Ureter (tissue), 1 donor: Measurements from ENCODE around the gene ATP9A. TPM values are rescaled to one million over a fixed set of nuclear protein-coding genes. Genes with fewer than 3 reads are reported as not detected.
"Not testable (repeated sequence)": the region's sequence is repeated elsewhere in the genome, so short reads cannot be mapped to it uniquely, and the experiment has no call there.

Experiments used
- DNase-seq: peaks from one replicate; pipeline ENCODE4 v3.0.0-alpha.2; 2020; ENCODE audit warnings: low spot score
- total RNA-seq: library from RNA; stranded (reverse); gene quantifications from one replicate; pipeline ENCODE4 v1.2.4, GENCODE V29; 2023
- donor health status: DM: yes; HTN: yes; CAD: no.

ATP9A gene
- total RNA-seq, 1 donor from 2014 or later: 64.5 TPM

DNA sequence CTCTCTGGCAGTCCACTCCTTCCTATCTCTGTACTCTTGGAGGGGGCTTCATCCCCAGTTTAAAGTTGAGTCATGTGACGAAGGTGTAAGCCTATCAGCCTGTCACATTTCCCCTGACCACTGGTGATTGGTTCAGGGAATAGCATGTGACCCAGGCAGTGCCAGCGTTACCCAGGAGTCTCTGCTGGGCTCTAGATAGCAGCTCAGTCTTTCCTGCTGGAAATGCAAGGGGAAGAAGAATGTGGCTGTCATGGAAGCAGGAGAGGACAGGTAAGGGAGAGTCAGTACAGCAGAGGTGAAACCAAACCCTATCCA is 190.1 kb downstream of the ATP9A start:
- no peak for DNase-seq

DNA sequence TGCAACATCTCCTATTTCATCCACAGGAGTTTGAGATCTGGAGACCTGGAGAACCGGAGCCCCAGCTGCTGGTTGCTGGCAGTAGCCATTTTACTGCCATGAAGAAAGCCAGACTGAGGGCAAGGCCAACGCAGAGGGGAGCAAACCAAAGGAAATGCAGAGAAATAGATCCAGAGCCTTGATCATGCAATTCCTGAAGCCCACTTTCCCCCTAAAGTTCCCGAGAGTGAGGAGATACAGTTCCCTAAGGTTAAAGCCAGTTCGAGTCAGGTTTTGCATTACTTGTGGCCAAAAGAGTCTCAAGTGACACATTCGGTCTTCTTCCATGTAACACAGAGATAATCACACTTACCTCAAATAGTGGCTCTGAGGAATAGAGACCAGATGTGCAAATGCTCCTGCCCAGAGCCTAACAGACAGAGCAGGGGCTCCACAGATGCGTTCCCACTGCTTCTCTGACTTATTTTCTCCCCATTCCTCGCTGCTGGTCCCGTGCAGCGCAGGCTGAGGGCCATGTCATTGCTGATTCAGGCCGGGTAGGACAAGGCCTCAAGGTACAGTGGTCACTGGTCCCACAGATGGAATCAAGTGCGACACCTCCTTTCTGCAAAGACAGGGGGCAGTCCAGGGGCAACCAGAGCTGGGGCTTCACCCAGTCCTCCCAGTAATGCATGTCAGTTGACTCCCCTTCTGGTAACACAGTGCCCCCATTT is 190.6 kb downstream of the ATP9A start:
- DNase-seq: no peak

DNA sequence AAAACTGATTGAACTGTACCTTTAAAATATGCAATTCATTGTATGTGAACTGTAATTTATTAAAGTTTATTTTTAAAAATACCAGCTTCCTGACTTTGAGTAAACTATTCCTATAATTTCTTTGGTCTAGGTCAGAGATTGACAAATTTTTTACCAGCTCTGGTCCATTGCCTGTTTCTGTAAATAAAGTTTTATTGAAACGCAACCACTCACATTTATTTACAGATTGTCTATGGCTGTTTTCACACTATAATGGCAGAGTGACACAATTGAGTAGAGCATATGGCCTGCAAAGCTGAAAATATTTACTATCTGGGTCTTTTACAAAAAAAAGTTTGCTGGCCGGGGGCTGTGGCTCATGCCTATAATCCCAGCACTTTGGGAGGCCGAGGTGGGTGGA is 192.7 kb downstream of the ATP9A start:
- no peak for DNase-seq

DNA sequence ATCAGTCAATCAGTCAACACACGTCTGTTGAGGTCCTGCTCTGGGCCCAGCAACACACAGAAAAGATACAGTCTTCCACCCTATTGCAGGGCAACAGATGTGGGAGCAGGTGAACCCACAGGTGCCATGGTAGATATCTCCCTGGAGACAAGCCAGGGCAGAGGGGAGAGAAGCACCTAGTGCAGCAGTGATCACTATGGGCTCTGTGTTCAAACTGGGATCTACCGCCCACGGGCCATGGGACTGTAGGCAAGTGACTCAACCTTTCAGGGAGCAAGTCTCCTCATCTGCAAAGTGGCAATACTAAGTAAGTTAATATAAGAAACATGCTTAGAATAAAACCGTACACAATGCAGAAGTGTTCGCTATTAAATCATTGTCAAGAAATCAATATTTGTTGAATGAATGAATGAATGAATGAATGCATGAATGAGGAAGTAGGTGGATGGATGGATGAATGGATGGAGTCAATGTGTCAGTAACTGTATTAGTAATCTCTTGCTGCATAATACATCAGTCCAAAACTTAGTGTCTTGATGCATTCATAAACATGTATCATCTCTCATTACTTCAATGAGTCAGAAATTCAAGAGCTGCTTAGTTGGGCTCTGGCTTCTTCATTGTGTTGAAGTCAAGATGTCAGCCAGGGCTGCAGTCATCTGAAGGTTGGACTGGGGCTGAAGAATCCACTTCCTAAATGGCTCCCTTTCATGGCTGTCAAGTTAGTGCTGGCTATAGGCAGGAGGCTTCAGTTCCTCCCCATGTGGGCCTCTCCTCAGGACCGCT is 193.7 kb downstream of the ATP9A start:
- DNase-seq: no peak

DNA sequence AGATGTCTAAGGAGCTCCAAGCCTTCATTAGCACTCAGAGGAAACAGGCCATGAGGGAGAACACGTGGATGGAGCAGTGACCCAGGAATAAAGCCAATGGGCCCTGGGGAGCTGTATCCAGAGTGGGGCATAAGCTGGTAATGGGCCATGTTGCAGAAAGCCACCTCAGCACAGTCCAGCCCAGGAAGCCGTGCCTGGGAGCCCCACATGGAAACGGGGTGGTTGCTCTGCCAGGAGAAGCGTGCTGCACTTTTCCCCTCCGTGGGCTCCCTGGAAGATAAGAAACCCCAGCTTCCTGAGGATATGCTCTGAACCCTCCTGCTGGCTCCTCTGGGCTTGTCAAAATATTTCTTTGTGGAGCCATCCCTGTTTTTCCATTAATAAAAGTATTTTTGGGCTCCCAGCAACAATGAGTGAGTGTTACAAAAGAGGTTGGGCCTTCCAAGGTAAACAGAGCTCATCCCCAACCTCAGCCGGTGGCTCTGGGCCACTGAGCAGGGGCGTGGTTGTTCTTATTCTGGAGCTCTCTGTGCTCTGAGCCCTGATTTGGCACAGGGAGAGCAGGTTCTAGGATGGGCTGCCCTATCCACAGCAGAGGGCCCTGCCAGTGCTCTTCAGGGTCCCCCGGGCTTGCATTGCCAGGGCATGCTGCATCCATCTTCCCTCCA is 194.5 kb downstream of the ATP9A start:
- DNase-seq: peak; percentile 72

DNA sequence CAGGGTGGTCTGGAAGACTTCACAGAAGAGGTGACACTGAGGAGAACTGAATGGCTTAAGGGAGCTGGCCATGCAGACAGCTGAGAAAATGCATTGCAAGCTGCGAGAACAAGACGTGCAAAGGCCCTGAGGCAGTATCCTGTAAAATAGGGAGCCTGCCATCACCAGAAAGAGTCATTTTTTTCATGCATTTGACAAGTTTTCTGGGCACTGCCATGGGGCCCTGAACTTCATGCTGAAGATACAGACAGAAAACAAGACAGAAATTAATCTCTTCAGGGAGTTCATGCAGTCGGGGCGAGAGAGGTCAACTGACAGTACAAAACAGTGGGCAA is 196.8 kb downstream of the ATP9A start:
- DNase-seq: no peak

DNA sequence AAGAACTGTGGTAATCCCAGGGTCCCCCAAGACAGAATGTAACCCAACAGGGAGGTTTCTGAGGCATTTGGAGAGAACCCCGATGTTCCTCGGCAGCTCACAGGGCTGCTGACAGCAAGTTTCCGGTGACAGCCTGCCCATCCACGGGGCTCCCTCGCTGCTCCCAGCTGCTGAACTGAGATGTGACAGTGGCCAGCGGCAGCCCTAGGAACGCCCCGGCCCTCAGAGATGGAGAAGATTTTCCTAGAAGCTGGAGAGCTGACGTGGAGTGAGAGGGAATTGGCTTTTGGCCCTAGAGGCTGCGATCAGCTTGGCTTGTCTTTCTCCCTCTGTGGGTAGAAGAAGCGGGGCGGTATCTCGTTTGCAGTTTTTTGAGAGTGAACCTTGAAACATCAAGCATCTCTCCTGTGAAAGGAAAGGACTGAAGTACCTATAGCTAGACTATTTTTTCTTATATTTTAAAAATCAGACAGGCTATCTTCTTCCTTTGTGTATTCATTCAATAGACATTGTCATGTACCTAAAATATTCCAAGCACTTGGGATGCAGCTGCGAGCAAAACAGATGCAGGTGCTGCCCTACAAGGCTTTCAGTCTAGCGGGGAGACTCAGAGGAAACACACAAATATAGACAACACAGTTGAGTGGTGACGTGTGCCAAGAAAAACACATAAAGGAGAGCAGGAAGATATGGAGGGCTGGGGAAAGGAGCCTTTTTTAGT is 197.3 kb downstream of the ATP9A start:
- peak; percentile 51 for DNase-seq

DNA sequence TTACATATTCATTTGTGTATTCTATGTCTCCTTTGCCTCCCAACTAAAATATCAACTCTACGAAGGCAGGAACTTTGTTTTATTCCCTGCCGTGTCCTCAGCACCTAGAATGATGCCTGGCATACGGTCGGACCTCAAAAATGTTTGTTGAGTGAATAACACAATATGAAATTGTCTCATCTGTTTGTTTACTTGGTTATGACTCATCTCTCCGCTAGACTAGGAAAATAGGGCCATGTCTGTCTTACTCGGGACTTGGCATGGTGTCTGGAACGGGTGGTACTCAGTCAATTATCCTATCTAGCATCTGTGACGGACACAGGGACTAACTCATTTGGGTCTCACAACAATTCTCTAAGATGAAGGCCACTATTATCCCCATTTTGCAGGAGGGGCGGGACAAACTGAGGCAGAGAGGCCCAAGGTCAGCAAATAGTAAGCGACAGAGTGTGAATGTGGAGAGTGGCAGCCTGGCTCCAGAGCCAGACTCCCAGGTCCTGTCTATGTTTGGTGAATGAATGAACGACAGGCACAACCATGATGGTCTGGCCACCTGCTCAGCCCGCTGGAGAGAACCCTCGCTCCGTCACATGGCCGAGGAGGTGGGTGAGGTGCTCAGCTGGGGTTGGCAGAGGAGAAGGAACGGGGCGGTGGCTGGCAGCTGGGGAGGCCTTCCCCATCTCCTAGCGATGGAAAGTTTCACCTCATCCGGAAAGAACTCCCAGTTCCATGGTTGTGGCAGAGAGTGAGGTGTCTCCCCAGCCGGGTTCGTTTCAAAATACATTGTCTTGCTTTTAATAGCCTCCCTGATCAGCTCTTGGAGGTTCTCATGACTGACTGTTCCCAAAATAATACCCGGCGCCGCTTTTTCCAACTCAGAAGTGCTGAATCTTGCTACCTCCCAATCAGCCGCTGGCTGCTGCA is 198.1 kb downstream of the ATP9A start:
- no peak for DNase-seq

DNA sequence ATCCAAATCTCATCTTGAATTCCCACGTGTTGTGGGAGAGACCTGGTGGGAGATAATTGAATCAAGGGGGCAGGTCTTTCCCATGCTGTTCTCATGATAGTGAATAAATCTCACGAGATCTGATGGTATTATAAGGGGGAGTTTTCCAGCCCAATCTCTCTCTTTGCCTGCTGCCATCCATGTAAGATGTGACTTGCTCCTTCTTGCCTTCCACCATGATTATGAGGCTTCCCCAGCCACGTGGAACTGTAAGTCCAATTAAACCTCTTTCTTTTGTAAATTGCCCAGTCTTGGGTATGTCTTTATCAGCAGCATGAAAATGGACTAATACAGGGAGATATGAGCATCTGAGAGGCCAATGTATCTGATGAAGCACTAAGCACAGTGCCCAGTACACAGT is 199.7 kb downstream of the ATP9A start:
- DNase-seq: not testable (repeated sequence)

DNA sequence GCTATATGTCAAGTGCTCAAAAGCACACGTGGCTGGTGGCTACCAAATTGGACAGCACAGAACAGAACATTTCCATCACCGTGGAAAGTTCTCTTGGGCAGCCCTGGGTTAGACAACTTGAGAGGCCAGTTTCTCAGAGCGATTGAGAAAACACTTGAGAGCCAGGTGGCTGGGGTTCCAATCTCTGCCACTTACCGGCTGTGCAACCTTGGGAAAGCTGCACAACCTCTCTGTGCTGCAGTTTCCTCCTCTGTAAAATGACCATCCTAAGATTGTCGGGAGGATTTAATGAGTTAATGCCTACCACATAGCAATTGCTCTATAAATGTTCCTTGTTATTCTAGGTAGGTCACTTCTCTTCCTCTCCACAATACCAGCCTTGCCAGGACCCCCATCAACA is 200.6 kb downstream of the ATP9A start:
- DNase-seq: no peak

DNA sequence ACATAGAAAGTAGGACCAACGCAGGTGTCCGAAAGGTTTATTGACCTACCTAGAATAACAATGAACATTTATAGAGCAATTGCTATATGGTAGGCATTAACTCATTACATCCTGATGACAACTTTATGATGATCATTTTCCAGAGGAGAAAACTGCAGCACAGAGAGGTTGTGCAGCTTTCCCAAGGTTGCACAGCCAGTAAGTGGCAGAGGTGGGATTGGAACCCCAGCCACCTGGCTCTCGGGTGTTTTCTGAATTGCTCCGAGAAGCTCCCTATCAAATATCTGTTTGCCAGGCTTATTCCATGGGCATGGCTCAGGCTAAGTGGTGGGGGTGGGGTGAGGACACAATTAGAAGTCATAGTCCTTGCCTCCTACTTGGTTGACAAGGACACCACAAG is 201.6 kb downstream of the ATP9A start:
- DNase-seq: no peak

DNA sequence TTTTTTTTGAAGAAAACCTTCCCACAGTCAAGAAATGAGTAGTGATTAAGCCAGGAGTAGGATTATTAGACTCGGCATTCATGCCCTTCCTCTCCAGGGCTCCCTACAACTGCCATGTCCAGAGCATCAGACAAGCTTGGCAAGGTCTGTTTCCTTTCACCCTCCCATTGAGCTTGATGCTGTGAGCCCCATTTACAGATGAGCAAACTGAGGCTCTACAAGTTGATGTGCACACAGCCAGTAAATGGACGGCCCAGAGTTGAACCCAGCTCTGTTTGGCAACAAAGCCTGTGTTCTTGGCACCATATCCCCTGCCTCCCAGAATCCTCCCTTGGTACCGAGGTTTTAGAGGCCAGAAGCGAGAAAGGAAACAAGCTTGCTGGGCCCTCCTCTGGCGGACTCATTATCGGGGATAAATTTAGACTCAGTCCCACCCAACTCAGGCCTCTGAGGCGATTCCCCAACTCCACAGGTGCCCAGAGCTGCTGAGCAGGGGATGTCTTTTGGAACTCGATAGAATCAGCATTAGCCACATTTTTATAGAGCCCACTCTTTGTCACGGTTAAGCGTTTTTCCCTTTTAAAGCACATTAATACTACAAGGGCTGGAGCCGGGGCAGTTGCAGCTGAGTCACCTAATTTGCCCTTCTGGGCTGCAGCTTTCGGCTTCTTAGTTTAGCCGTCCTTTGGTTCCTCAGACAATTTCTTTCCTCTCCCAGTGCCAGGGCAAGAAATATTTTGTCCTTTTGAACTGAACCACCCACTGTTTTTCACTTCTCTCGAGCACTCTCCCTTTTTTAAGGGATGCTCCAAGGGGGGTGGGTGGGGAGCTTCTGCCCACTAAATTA is 202.7 kb downstream of the ATP9A start:
- no peak for DNase-seq

DNA sequence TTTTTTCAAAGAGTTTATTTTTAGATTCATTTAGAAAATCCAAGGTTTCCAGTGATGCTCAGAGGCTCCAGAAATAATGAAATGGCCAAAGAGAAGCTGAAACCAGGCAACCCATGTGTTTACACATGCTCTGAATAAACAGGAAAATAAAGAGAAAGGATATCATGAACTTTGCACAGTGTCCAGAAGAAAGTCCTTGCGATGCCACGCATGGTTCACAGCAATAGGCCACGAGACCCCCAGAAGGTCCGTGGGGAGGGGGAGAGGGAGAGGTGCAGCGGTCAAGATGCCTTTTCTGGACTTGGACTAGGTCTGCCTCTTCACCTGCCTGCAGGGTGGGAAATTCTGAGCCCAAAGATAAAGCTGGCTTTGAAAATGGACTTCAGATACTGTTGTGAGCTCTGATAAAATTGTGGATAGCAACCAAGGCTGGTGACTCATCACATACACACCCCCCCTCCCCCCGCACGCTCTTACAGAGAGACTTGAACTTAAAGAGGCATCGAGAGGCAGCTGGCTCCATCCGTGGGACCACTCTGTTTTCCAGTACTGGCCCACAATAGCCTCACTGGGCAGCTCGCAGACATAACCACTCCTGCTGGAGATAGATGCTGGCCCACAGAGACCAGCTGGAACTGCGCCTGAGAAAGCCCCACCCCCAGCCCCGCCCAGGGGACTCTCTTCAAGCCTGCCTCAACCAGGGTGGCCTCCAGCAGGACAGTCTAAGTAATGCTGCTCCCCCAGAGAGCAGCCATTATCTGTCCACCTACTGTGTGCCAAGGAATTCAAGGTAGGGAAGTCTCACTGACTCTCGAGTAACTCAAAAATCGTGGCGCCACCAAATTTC is 204.5 kb downstream of the ATP9A start:
- DNase-seq: peak; percentile 62

DNA sequence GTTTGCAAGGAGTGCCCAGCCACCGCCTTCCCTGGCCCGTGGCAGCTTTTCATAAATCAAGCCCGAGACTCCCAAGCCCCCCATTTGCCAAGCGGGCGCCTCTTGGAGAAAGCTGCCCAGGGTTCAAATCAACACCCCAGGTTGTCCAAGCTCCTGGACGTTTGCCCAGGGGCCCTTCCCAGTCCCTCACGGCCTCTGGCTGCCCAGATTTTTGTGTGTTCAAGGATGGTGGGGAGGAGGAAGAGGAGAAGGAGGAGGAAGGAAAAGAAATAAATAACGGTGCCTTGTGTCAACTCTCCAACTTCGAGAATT is 205.1 kb downstream of the ATP9A start:
- DNase-seq: no peak

DNA sequence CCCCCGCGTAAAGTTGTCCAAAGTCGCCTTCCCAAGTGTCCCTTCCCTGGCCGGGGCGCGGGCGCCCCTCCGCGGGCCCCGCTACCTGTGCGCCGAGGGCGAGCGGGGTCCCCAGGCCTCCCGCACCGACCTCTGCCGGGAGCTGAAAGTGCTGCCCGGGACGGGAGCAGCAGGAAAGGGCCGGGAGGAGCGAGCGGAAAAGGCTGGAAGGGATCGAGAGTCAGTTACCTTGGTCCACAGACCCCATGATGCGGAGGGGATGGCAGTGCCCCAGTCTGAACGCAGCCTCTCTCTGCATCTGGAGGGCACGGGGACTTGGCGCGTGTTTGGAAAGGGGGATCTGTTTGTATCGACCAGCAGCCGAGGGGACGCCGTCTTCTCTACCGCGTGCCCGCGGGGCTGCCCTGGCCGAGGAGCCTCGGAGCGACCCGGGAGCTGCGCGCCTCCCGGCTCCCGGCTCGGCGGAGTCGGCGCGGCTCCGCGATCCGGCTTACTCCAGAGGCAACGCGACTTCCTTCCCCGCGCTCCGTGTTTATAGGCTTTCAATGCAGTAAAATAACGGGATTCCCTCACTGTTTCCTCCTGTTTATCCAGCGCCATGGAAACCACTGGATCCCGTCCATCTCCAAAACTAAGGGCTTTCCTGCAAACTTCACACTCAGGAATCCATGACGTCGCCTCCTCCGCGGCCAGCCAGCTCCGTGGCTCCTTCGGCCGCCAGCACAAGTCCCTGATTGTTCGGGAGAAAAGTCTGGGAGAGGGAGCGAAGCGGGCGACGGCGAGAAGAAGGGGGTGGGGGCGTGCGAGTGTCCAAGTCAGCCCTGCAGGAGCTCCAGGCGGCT is 205.6 kb downstream of the ATP9A start:
- peak; percentile 82 for DNase-seq

DNA sequence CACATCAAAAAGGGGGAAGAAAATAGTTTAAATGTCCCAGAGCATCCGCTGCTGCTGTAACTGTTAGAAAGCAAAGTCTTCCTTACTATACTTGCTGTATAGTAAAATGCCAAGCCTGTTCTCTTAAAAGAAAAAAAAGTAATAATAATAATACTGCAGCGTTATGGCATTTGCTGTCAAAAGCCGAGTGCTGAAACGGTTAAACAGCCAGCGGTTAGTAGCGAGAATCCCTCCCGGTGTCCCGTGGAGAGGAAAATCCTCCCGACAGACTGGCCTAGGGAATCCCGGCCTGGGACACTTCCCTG is 206.2 kb downstream of the ATP9A start:
- no peak for DNase-seq

DNA sequence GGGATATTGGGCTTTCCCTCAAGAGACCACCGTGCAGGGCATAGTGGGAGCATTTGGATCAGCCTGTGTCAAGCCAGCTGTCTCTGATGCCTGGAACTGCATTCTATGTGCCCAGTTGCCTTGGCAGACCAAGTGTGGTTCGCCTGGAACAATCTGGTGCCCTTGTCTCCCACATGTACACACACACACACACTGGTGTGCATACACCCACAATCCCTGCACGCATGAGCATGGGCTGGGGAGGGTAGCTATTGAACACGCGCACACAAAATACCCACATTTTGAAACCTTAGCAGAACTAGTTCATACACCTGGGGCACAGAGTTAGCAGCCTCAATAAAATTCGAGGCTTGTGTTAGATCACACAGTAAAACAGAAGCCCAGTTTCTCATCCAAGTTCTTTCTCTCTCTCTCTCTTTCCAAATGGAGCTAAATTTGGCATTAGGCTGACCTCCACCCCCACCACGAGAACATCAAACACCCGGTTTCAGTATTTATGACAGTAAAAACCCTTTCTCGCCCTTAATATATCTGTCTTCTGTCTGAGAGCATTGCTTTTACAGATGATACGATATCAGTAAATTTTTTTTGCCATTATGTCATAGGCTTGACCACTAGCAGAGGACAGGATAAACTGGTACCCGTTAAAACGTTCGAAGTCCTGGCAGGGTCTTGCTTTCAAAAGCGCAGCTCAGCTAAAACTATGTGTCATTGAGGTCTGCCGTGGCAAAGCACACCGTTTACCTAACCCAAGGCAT is 207.5 kb downstream of the ATP9A start:
- no peak for DNase-seq

DNA sequence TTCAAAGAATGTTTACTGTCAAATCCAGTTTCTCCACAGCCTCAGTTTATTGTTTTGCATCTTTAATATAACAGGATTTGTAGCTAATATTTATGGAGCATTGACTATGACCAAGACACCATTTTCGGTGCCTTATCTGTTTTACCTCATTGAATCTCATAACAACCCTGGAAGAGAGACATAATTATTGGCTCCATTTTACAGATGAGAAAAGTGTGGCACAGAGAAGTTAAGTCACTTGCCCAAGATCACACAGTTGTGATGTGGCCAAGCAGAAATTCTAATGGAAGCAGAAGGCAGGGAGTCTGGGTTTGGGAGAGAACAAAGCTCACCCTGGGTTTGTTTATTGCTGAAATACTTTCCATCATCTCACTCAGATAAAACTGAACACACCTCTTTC is 208.1 kb downstream of the ATP9A start:
- DNase-seq: no peak
